Measurements from ENCODE around the gene ZWINT.

DNA sequence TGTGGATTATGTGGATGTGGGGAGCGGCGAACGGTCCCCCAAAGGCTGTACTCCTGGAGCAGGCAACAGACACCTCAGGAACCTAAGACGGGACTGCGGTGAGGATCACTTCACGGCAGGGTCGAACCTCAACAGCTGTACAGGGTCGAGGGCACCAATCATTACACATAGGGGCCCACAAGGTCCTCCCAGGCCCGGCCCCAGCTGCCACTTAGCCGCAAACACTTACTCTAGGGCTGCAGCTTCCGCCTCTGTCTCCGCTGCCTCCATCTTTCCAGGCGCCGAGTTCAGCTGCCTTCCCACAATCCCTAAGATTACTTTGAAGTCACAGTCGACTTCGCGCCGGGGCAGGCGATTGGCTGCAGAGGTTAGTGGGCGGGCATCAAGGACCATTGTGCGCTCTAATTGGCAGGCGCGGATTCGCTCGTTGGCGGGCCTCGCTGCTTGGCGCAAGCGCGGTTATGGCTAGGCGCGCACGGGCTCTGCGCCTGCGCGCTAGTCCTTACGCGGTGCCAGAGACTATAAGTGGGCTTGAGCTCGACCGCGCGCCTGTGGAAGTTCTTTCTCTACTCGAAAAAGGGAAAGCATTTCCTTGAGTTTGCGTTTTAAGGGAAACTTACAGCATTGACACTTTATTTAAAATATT lies at the start of gene ZWINT:
- TF ChIP-seq EZH2phosphoT487 (IDR thresholded peaks at IDR 0.05; ENCODE audit: borderline replicate concordance, low read length): no peak
- TF ChIP-seq, protein P1, sequence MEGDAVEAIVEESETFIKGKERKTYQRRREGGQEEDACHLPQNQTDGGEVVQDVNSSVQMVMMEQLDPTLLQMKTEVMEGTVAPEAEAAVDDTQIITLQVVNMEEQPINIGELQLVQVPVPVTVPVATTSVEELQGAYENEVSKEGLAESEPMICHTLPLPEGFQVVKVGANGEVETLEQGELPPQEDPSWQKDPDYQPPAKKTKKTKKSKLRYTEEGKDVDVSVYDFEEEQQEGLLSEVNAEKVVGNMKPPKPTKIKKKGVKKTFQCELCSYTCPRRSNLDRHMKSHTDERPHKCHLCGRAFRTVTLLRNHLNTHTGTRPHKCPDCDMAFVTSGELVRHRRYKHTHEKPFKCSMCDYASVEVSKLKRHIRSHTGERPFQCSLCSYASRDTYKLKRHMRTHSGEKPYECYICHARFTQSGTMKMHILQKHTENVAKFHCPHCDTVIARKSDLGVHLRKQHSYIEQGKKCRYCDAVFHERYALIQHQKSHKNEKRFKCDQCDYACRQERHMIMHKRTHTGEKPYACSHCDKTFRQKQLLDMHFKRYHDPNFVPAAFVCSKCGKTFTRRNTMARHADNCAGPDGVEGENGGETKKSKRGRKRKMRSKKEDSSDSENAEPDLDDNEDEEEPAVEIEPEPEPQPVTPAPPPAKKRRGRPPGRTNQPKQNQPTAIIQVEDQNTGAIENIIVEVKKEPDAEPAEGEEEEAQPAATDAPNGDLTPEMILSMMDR (conservative IDR thresholded peaks at IDR 0.05; ENCODE audit: low read depth, low read length): no peak
- no peak for TF ChIP-seq EZH2 (IDR thresholded peaks at IDR 0.05; ENCODE audit: low read length, unreplicated experiment)
